ENCODE results near the gene CHPT1. TPM values are rescaled to one million over a fixed set of nuclear protein-coding genes. Genes with fewer than 3 reads are reported as not detected.

CHPT1 gene
- polyA plus RNA-seq, 1 experiment: 21.2 TPM

GRCh38 chr12:101740980-101741379 is 43.5 kb downstream of the CHPT1 start:
- Histone ChIP-seq H3K4me3 (ENCODE audit: low read depth, low read length) (no peak overlapping the region), H3K27me3 (ENCODE audit: control insufficient read depth, insufficient read depth, low read length) (no peaks in the 10 kb centered on the region), H3K36me3 (ENCODE audit: control insufficient read depth, insufficient read depth, low read length) (peaks cover 11% of the 10 kb centered on the region)
- no peak for TF ChIP-seq CTCF (IDR thresholded peaks at IDR 0.05; ENCODE audit: insufficient read depth, low read depth, low read length)
- DNase-seq (ENCODE audit: low read depth): no peak
- ChIA-PET POLR2A (no interaction called here), CTCF (no interaction called here)

GRCh38 chr12:101743242-101743641 is 45.8 kb downstream of the CHPT1 start:
- POLR2A ChIA-PET: no interaction called here
- Histone ChIP-seq H3K36me3 (ENCODE audit: control insufficient read depth, insufficient read depth, low read length) (peaks cover 13% of the 10 kb centered on the region), H3K27me3 (ENCODE audit: control insufficient read depth, insufficient read depth, low read length) (no peaks in the 10 kb centered on the region), H3K4me3 (ENCODE audit: low read depth, low read length) (no peak overlapping the region)
- TF ChIP-seq CTCF (IDR thresholded peaks at IDR 0.05; ENCODE audit: insufficient read depth, low read depth, low read length): no peak
- CTCF ChIA-PET: no interaction called here
- no peak for DNase-seq (ENCODE audit: low read depth)

GRCh38 chr12:101743724-101744472 is 46.5 kb downstream of the CHPT1 start:
- TF ChIP-seq CTCF (IDR thresholded peaks at IDR 0.05; ENCODE audit: insufficient read depth, low read depth, low read length): no peak
- Histone ChIP-seq H3K27me3 (ENCODE audit: control insufficient read depth, insufficient read depth, low read length) (no peaks in the 10 kb centered on the region), H3K4me3 (ENCODE audit: low read depth, low read length) (no peak overlapping the region), H3K36me3 (ENCODE audit: control insufficient read depth, insufficient read depth, low read length) (peaks cover 14% of the 10 kb centered on the region)
- no peak for DNase-seq (ENCODE audit: low read depth)
- CTCF ChIA-PET: no interaction called here
- POLR2A ChIA-PET: no interaction called here

GRCh38 chr12:101745481-101745880 is 48.0 kb downstream of the CHPT1 start:
- Histone ChIP-seq H3K4me3 (ENCODE audit: low read depth, low read length) (no peak overlapping the region), H3K36me3 (ENCODE audit: control insufficient read depth, insufficient read depth, low read length) (peaks cover 13% of the 10 kb centered on the region), H3K27me3 (ENCODE audit: control insufficient read depth, insufficient read depth, low read length) (no peaks in the 10 kb centered on the region)
- no peak for TF ChIP-seq CTCF (IDR thresholded peaks at IDR 0.05; ENCODE audit: insufficient read depth, low read depth, low read length)
- ChIA-PET CTCF (no interaction called here), POLR2A (no interaction called here)
- DNase-seq (ENCODE audit: low read depth): no peak

- Histone ChIP-seq H3K27me3 (ENCODE audit: control insufficient read depth, insufficient read depth, low read length) (no peaks in the 10 kb centered on the region), H3K36me3 (ENCODE audit: control insufficient read depth, insufficient read depth, low read length) (peaks cover 13% of the 10 kb centered on the region), H3K4me3 (ENCODE audit: low read depth, low read length) (no peak overlapping the region)
- no peak for TF ChIP-seq CTCF (IDR thresholded peaks at IDR 0.05; ENCODE audit: insufficient read depth, low read depth, low read length)
- ChIA-PET CTCF (interaction anchor here (1.3 to 1.6 kb wide), 2 partner anchors 9 to 13 kb away, joined by 4 to 7 read pairs; no protein-coding TSS in a partner anchor), POLR2A (no interaction called here)
- DNase-seq (ENCODE audit: low read depth): no peak
Measured at GRCh38 chr12:101746196-101746595, 48.8 kb downstream of the CHPT1 start.

Measured in BJ (cell line).